ENCODE measurements around the gene CAMSAP1.
"Not testable (repeated sequence)": the region's sequence is repeated elsewhere in the genome, so short reads cannot be mapped to it uniquely, and the experiment has no call there.

Gene CAMSAP1

DNA sequence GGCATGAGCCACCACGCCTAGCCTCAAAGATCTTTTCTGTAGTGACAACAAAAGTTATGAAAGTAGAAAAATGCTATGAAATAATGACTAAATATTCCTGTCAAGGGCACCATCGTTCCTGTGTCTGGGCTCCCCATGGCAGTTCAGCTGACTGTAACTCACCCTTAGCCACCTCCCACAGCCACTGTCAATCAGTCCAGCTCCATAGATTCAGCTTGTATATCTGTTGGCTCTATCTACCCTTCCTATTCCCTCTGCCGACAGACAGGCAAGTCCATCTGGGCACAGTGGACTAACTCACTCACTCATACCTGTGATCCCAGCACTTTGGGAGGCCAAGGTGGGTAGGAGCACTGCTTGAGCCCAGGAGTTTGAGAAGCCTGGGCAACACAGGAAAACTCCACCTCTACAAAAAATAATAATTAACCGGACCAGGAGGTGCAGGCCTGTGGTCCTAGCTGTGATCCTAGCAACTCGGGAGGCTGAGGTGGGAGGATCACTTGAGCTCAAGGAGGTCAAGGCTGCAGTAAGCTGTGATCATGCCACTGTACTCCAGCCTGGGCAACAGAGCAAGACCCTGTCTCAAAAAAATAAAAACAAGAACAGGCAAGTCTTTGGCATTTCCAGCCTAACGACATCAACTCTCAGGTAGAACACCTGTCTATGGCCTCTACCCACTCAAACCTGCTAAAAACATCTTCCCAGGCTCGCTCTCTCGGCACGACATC lies 6.2 kb downstream of the CAMSAP1 start:
- in situ Hi-C loops (cut with MboI; ENCODE audit: low sequenced_read_pairs) = no loop called here

DNA sequence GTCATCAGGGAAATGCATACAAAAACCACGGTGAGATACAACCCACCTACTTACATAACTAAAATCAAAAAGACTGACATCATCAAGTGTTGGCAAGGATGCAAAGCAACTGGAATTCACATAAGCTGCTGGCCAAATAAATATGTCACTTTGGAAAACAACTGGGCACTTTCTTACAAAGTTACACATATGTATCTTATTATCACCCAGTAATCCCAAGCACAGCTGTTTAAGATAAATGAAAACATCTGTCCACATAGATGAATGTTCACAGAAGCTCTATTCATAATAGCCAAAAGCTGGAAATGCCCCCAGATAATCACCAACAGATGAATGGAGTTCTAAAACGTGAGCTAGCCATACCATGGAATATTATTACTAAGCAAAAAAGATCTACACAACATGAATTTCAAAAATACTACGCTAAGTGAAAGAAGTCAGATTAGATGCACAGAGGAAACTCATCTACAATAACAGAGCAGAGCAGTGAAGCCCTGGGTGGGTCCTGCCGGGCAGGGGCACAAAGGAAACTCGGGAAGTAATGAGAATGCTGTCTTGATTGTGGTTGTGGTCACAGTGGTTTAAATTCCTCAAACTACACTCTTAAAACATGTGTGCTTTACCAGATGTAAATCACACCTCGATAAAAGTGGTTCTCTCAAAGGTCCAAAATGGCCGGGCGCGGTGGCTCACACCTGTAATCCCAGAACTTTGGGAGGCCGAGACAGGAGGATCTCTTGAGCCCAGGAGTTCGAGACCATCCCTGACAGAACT lies 8.5 kb downstream of the CAMSAP1 start:
- in situ Hi-C loops (cut with MboI; ENCODE audit: low sequenced_read_pairs) = no loop called here

DNA sequence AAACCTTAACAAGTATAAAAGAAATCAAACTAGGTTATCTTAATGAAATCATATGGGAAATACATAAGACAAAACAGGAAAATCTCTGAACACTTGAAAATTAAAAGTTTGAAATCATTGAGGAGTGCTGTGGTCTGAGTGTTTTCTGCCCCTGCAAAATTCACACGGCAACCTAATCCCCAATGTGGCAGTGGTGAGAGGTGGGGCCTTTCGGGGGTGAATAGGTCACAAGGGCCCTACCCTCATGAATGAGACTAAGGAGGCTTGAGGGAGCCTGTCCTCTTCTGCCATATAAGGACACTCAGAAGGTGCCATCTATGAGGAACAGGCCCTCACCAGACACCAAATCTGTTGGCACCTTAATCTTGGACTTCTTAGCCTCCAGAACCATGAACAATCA lies 10.7 kb downstream of the CAMSAP1 start:
- in situ Hi-C loops (cut with MboI; ENCODE audit: low sequenced_read_pairs) = no loop called here

DNA sequence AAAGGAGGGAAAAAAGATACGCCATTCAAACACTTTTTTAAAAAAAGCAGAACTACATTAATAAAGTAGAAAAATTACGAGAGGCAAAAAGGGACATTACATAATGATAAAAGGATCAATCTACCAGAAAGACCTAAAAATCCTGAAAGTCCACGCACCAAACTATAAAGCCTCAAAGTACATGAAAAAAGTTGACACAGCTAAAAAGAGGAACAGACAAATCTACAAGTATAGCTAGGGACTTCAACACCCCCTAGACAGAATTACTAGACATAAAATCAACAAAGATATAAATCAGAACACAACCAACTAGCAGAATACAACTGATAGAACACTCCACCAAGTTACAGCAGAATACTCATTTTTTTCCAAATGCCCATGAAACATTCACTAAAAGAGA lies 11.1 kb downstream of the CAMSAP1 start:
- in situ Hi-C loops (cut with MboI; ENCODE audit: low sequenced_read_pairs) = no loop called here

DNA sequence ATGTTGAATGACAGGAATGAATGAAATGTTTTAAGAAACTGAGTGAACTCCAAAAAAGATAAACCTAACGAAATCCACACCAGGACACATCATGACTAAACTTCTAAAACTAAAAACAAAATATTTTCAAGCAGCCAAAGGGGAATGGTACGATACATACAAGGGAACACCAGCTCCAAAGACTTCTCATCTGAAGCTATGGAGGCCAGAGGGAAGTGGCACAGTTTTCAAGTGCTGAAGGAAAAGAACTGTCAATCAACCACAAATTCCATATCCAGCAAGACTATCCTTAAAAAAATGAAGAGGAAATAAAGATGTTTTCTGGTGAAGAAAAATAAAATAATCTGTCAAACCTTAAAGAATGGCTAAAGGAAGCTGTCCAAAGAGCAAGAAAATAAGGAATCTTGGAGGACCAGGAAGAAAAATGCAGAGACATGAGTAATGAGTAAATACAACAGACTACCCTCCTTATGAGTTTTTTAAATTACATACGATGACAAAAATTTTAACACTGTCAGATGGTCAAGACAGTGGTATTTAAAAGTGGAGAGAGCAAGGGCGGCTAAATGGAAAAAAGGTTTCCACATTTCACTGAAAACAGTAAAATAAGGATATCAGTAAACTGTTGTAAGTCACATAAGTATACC lies 12.0 kb downstream of the CAMSAP1 start:
- in situ Hi-C loops (cut with MboI; ENCODE audit: low sequenced_read_pairs) = no loop called here

DNA sequence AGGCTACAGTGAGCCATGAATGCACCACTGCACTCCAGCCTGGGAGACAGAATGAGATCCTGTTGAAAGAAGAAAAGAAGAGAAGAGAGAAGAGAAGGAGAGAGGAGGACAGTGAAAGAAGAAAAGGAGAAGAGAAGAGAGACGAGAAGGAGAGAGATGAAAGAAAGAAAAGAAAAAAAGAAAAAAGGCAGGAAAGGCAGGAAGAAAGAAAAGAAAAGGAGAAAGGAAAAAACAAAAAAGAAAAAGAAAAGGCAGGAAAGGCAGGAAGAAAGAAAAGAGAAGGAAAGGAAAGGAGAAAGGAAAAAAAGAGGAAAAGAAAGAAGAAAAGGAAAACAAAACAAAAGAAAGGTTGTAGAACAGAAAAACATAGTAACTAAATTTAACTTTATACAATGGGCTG lies 14.2 kb downstream of the CAMSAP1 start:
- in situ Hi-C loops (cut with MboI; ENCODE audit: low sequenced_read_pairs) = no loop called here

DNA sequence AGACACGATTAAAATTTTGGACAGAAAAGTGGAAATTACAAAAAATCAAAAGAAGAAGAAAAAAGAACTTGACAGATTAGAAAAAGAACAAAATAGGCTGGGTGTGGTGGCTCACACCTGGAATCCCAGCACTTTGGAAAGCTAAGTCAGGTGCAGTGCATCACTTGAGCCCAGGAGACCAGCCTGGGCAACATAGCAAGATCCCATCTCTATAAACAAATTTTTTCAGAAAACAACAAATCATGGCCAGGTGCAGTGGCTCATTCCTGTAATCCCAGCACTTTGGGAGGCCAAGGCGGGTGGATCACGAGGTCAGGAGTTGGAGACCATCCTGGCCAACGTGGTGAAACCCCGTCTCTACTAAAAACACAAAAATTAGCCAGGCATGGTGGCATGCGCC lies 15.0 kb downstream of the CAMSAP1 start:
- in situ Hi-C loops (cut with MboI; ENCODE audit: low sequenced_read_pairs) = not testable (repeated sequence)

DNA sequence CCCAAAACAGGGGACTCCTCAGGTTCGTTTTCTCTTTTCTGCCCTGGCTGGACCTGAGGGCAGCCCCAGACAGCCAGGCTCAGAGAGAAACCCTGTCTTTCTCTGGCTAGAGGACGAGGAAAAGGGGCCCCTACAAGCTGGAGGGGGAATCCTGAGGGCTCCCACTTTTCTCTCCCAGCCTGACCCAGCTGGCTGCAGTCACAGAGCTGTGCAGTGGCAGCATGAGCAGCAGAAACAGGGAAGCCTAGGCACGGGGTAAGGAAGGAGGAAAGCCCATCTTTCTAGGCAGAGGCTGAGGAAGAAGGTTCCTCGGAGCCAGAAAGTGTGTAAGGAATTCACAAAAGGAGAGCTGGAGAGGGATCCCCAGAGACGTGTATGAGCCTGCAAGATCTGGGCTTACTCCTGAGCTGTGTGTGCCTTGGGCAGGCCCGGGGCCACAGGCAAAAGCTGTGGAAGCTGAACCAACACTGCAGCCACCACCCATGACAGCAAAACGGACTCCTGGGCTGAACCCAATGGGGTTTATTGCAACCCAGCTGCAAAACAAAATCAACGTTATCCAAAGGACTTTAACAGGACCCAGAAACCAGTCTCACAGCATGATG lies 16.2 kb downstream of the CAMSAP1 start:
- in situ Hi-C loops (cut with MboI; ENCODE audit: low sequenced_read_pairs) = no loop called here

DNA sequence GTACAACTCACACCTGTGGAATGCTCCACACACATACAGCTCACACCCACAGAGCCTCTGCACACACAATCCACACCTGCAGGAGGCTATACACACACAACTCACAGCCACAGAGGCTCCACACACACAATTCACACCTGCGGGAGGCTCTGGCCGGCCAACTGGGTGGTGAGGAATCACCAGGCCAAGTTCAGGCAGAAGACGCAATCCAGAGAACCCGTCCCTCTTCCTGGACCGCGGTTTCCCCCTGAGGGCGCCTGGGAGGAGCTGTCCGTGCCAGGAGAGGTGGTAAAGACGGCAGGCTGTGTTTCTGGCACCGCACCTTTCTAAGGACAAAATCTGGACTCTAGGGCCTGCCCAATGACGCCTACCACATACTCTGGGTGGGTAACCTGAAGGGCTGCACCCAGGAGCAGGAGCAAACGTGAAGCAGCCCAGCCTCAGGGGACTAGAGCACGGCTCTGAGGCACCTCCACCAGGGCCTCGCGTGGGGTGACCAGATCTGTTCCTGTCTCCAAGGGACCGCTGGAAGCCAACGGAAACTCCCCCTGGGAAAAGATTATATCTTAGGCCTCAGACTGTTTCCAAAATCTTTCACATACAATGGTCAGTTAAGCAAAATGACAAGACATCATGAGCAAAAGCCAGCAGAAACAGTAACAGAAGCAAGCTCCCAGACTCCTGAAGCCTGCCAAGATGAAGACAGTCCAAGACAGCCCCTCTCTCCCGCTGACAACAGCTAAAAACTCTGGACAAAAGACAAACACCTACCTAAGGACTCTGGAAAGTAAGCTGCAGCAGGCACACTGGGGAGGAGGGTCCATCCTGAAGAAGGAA lies 16.9 kb downstream of the CAMSAP1 start:
- in situ Hi-C loops (cut with MboI; ENCODE audit: low sequenced_read_pairs) = no loop called here

DNA sequence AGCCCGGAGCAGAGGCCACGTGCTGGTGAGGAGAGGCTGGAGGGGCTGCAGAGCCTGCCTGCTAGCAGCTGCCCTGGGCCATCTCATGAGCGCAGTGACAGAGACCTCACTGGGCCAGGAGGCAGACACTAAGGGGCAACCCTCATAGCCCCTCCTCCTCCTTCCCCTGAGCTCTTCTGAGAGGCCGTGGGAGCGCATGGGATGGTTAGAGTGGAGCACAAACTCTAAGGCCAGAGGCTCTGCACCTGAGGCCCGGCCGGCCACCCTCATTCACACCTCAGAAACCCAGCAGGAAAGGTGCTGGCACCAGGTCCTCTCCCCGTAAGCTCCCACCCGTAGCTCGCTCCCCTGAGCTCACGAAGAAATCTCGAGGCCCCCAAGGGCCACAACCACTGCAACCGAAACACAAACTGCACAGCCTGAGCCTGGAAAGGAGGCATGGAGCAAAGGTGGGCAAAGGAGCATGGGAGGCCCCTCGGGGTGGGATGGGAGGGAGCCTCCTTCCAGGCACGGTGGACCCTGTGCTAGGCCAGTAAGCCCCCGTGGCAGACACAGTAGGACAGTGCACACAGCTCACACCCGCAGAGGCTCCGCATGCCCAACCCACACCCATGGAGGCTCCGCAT lies 17.7 kb downstream of the CAMSAP1 start:
- in situ Hi-C loops (cut with MboI; ENCODE audit: low sequenced_read_pairs) = no loop called here

DNA sequence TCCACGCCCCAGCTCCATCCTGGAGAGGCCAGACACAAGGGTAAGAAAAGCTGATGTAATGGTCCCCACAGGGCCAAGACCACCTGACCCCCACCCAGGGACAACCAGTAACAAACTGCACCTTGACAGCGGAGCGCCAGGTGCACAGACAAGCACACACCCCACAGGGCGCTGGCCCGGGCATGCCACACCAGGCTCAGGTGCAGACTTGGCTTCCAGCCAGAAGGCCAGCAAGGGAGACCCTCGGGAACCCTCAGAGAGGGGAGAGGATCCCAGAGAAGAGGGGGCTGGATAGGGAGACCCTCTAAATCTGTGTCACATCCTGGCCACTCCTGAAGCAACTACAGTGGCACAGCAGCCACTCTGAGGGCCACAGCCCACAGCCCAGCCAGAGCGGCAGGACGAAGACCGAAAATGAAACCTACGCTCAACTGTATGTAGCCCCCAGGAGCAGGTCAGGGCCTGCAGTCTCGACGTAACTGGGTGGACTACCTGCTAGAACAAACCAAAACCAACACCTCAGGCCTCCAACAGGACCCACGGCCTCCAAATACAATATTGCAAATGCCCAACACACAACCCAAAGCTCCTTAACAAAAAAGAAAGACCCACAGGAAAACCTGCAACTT lies 18.5 kb downstream of the CAMSAP1 start:
- in situ Hi-C loops (cut with MboI; ENCODE audit: low sequenced_read_pairs) = no loop called here

DNA sequence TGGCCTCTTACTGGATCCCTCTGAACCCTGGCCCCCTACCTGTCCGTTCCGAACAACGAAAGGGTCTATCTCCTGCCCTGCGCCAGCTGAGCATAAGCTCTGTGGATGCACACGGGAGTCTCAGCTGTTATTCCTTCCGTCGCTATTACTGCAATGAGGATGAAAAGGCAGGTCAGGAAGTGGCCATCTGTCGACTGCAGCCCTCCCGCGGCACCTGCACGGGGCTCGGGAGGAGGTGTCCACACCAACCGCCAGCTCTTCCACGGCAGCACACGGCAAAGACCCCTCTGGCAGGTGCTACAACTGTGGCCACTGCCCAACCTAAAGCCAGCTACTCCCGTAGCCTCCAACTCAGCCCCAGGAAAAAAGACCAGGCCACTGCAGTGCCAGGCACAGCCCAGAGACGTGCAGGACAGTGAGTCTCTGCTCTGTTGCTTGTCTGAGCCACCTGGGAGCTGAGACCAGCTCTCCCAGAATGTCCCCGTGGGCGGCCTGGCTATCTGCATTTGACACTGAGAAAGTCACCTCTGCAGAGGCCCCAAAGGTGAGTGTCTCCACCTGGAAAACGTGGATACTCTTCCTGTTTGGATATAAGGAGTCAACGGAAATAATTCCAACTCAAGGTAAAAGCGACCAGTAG lies 19.1 kb downstream of the CAMSAP1 start:
- in situ Hi-C loops (cut with MboI; ENCODE audit: low sequenced_read_pairs) = no loop called here

DNA sequence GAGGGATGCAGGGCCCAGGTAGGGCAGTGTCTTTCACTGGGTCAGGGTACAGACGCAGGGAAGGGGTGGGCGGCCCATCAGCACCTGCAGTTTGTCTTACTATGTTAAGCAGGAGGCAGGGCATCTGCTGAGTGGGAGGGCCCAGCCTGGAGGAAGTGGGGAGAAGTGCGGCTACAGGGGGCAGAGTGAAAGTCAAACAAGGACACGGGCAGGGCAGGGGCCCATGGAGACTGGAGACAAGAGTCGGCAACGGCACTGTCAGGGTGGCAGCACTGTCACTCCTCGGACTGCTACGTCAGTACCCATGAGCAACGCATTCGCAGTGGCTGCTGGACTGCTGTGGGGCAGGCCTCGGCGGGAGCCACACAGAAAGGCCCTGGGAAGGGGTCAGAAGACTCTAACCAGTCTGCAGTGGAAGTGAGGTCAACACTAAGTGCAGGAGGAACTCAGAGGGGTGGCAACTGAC lies 19.7 kb downstream of the CAMSAP1 start:
- in situ Hi-C loops (cut with MboI; ENCODE audit: low sequenced_read_pairs) = no loop called here

DNA sequence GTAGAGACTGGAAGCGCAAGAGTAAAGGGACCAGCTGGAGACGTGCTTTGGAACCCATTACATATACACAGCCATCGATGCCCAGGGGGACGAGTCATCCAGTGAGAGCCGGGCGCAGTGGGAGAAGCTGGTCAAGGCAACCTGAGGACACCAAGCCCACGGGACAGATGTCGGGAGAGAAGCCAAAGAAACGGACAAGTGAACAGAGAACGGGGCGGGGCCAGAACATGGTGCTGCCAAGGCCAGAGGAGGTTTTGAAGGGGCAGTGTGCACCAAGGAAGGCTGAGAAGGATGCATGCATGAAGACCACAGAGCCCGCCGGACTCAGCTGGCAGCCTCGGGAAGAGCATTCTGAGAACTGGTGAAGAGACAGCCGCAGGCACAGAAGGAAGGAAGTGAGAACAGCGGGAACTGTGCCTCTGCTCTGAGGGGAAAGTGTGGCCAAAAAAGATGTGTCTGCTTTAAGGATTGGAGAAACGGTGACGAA lies 20.3 kb downstream of the CAMSAP1 start:
- in situ Hi-C loops (cut with MboI; ENCODE audit: low sequenced_read_pairs) = no loop called here

DNA sequence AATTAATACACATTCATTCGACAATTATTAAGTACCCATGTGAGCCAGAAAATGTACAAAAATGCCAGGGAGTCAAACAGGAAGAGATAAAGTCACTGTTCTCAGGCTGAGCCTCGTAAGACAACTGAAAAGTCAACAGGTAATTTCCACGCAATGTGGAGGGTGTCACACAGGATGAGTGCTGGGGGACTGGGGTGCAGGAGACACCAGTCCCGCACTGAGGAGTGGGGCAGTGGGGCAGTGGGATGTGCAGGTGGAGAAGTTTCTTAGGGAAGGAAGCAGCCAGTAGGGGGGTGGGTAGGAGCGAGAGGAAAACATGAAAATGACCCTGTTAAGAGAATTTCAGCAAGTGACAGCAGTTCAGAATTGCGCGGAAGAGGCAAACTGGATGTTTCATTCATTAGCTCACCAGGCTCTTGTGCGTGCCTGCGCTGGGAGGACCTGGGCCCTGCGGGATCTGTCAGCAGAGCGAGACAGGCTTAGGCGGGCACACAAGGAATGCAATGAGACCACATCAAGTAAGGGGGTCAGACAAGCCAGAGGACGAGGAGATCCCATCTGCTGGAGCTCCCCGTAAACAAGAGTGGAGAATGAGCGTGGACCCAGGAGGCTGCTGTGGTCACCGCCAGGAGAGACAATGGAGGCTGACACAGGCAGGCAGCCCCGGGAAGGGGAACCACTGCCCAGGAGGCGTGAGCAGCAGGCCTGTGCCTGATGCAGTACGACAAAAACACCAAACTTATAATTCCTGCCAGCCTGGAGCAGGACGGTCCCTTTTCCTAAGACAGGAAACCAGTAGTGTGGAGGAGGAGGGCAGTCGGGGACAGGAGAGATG lies 21.0 kb downstream of the CAMSAP1 start:
- in situ Hi-C loops (cut with MboI; ENCODE audit: low sequenced_read_pairs) = no loop called here

DNA sequence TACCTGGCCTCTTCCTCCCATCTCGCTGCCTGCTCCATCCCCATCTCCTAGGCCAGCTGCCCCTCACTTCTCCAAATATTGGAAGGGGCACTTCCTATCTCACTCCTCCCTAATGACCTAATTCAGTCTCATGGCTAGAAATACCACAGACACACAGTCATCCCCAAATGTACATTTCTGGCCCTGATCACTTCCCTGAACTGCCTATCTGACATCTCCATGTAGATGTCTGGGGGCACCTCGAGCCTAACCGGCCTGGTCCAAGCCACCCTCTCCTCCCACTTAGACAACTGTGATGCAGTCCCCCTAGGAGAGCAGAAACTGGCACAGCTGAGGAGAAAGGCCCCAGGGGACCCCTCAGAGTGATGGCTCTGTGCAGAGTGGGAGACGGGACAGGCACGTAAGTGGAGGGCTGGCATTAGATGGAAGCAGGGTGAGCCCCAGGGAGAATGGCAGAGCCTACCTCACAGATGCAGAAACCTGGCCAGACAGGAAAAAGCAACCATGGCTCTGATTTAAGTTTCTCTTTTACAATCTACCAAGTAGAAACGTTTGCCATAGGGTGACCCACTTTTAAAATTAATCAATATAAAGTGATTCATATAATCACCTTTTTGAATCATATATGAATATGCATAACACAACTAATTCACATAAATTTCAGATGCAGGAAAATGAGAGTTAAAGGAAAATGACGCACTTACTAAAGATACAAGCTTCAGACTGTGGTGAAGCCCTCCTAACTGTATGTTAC lies 22.1 kb downstream of the CAMSAP1 start:
- in situ Hi-C loops (cut with MboI; ENCODE audit: low sequenced_read_pairs) = no loop called here

DNA sequence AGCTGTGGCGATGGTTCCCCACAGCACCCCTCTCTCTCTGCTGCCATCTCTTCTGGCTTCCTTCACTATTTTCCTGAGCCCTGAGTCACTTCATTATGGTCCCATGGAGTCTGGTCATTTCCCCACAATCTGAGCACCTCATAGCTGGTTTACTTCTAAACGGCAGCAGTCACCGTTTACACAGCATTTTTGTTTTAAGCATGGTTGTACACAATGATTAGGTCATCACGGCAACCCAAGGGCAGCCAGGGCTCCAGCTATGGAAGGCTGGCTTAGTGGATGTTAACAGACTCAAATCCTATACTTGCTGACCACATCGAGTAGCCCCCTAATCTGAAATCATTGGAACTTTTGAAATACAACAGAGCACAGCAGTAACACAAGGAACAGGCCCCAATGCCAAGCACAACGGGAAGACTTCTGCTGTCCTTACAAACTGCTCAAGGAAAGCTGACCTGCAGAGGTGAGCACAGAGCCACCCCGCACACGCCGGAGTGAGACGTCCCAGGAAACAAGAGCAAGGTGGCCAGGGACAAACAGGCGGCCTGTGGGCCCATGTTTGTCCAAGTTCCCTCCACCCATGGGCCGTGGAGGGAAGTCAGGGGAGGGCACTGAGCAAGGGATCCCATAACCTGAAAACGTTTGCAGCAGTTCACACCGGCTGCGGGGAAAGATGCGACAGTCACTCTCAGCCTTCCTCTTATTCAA lies 22.9 kb downstream of the CAMSAP1 start:
- in situ Hi-C loops (cut with MboI; ENCODE audit: low sequenced_read_pairs) = no loop called here

All from hTERT RPE-1 (cell line).